Measurements from ENCODE around the gene ITPR1.

The ITPR1 gene

DNA sequence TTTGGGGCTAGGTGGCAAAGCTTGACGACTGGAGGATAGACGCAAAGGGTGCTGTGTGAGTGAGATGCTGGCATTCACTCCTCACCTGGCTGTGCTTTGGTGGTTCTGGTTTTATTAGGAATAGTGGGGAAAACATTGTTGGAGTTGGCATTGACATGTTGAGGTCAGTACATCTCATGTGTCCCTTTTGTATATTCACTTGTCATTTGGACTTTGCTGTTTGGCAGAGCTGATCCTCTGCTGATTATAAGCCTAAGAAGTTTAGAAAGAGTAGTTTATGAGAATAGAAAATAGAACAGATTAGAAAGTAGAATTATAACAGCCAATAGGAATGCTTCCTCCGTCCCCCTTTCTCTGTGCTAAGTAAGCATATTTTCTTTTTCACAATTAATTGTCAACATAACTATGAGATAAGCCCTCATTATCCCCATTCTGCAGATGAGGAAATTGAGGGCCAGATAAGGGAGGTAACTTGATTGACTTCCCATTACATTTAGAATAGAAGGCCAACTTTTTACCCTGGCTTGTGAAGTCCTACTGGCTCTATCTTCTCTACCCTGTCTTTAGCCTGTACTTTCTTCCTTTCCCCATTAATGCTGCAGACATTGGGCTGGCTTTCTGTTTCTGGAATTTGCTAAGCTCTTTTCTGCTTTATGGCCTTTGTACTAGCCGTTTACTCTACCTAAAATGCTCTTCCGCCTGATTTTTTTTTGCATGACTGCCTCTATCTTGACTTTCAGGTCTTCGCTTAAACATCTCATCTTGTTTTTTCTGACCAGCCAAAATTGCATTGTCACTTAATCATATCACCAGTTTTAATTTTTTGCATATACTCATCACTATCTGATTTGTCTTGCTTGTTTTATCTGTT lies 12.8 kb downstream of the ITPR1 start:
- TF ChIP-seq, protein P1, sequence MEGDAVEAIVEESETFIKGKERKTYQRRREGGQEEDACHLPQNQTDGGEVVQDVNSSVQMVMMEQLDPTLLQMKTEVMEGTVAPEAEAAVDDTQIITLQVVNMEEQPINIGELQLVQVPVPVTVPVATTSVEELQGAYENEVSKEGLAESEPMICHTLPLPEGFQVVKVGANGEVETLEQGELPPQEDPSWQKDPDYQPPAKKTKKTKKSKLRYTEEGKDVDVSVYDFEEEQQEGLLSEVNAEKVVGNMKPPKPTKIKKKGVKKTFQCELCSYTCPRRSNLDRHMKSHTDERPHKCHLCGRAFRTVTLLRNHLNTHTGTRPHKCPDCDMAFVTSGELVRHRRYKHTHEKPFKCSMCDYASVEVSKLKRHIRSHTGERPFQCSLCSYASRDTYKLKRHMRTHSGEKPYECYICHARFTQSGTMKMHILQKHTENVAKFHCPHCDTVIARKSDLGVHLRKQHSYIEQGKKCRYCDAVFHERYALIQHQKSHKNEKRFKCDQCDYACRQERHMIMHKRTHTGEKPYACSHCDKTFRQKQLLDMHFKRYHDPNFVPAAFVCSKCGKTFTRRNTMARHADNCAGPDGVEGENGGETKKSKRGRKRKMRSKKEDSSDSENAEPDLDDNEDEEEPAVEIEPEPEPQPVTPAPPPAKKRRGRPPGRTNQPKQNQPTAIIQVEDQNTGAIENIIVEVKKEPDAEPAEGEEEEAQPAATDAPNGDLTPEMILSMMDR (IDR thresholded peaks at IDR 0.05; ENCODE audit: low read depth, low read length): no peak
- no peak for DNase-seq (ENCODE audit: extremely low read depth, low read depth)

DNA sequence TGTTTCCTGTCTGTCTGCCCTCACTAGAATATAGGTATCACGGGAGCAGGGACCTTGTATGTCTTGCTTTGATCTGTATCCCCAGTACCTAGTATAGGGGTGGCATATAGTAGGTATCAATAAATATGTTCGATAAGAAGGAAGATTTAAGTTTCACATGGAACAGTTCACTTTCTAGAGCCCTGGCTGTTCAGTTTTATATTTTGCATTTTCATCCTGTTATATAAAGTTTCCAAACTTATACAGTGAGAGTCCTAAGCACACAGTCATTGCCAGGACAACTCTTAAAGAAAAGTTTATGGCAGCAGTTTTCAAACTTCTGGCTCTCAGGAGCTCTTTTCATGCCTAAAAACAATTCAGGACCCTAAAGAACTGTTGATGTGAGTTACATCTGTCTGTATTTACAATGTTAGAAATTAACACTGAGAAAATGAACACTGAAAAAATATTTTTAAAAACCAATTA lies 13.4 kb downstream of the ITPR1 start:
- TF ChIP-seq, protein P1 (IDR thresholded peaks at IDR 0.05; ENCODE audit: low read depth, low read length): no peak
- no peak for DNase-seq (ENCODE audit: extremely low read depth, low read depth)

- no peak for DNase-seq (ENCODE audit: extremely low read depth, low read depth)
- TF ChIP-seq, protein P1 (IDR thresholded peaks at IDR 0.05; ENCODE audit: low read depth, low read length): no peak
These were observed 14.0 kb downstream of the ITPR1 start for GRCh38 chr3:4507024-4507596.

GRCh38 chr3:4508048-4508981 lies 15.2 kb downstream of the ITPR1 start:
- TF ChIP-seq, protein P1 (IDR thresholded peaks at IDR 0.05; ENCODE audit: low read depth, low read length): no peak
- DNase-seq (ENCODE audit: extremely low read depth, low read depth): no peak

- no peak for DNase-seq (ENCODE audit: extremely low read depth, low read depth)
- TF ChIP-seq, protein P1 (IDR thresholded peaks at IDR 0.05; ENCODE audit: low read depth, low read length): no peak
These were observed 15.9 kb downstream of the ITPR1 start for GRCh38 chr3:4509043-4509442.

DNA sequence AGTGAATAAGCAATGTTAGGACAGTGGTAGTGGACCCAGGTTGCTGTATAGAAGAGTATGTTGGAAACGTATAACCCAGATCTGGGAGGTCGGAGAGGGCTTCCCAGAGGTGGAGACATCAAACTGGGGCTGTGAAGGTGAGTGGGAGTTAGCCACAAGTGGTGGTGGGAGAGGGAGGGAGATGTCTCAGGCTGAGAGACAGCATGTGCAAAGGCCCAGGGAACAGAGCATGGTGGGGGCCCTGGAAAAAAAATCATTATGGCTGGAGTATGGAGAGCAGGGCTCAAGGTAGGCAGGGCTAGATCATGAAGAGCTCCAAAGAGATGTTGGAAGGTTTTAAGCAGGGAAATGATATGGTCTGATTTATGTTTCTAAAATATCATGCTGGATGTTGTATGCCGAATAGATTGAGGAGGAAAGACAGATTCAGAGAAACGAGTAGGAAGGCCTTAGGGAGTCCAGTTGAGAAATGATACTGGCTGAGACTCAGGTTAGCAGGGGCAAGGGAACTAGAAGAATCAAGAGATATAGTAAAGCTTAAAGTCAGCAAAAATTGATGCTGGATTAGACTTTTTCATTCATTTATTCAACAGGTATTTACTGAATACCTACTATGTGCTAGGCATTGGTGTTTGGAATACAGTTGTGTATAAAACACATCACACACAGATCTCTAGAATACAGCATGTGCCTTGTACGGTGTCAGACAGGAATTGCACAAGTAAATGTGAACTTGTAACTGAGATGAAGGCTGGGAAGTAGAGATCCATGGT lies 17.0 kb downstream of the ITPR1 start:
- DNase-seq (ENCODE audit: extremely low read depth, low read depth): no peak

More for the DNA sequence above, 17.0 kb downstream of the ITPR1 start:
- TF ChIP-seq, protein P1 (IDR thresholded peaks at IDR 0.05; ENCODE audit: low read depth, low read length): no peak
